Prostate gland (tissue), 2 donors: Measurements from ENCODE around the gene PTGES3.

Experiments used
- CTCF ChIP-seq, 4 experiments: fragments of 200-600 bp in 2 of 4; fragments of 450-650 bp in 2 of 4; sonication (generic) in 2 of 4; IDR thresholded peaks; 1 replicate in 3 of 4; 2 replicates in 1 of 4; pipeline ENCODE4 v1.5.1; 2016 to 2019; ENCODE audit warnings: antibody characterized with exemption in 4 of 4, mild to moderate bottlenecking in 2 of 4, moderate library complexity in 2 of 4
- POLR2A ChIP-seq: fragments of 450-650 bp; IDR thresholded peaks from one replicate; pipeline ENCODE4 v1.6.1; 2016; ENCODE audit warnings: antibody characterized with exemption, mild to moderate bottlenecking
- POLR2AphosphoS5 ChIP-seq: sonication (generic); formaldehyde crosslinking; IDR thresholded peaks from one replicate; pipeline ENCODE4 v1.6.1; 2017; ENCODE audit warnings: antibody characterized with exemption

DNA sequence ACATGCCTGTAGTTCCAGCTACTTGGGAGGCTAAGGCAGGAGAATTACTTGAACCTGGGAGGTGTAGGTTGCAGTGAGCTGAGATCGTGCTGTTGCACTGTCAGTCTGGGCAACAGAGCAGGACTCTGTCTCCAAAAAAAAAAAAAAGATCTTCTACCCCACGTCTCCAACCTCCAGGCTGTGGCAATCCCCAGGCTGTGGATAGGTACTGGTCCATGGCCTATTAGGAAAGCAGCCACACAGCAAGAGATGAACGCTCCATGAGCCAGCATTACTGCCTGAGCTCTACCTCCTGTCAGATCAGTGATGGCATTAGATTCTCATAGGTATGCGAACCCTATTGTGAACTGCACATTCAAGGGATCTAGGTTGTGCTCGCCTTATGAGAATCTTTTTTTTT, 6.1 kb upstream of the PTGES3 start:
- TF ChIP-seq POLR2A (no peak), CTCF (IDR thresholded peaks at IDR 0.05) (no peak), POLR2AphosphoS5 (no peak)
